ENCODE data around the gene NHP2. TPM values are rescaled to one million over a fixed set of nuclear protein-coding genes. Genes with fewer than 3 reads are reported as not detected.

Gene NHP2
- total and polyA plus RNA-seq, 9 of the 15 experiments (the other 6 are each of a cell fraction or from before 2014, with no cell fraction given), result 52.8 to 622 (median 144) TPM

- in situ Hi-C loops (cut with MboI), result no loop called here
- DNase-seq (ENCODE audit: extremely low read depth in 1 of 4, low spot score in 3 of 4) (peak; percentile 62 to 70 (median 66)), ATAC-seq (peak; percentile 94), FAIRE-seq (peak; percentile 89)
- H3K4me2 ChIP-seq (ENCODE audit: insufficient read depth, low read length), result no peak overlapping the region
- H3K9me1 ChIP-seq (ENCODE audit: control insufficient read depth, insufficient read depth, low read length), result no peaks in the 10 kb centered on the region
- 70% methylated on average over 8 of the region's 8 CpGs for WGBS (ENCODE audit: insufficient coverage, low coverage, missing lambda C conversion rate)
- no peaks in the 10 kb centered on the region for H3K36me3 ChIP-seq (ENCODE audit: control insufficient read depth, insufficient read depth, low read length)
- no peak overlapping the region for H3K9ac ChIP-seq (ENCODE audit: insufficient read depth in 1 of 2, low read depth in 2 of 2, low read length in 2 of 2)
- H4K20me1 ChIP-seq (replicated peaks; ENCODE audit: control insufficient read depth, insufficient read depth, low read length), result no peaks in the 10 kb centered on the region
- intact Hi-C loops (cut with micrococcal nuclease), result no loop called here
- ChIA-PET POLR2A (interaction anchor here (0.6 to 2.0 kb wide), 5 partner anchors 9 to 70 kb away, joined by 3 to 11 read pairs (median 5); no protein-coding TSS in a partner anchor), CTCF (ENCODE audit: low intra/inter-chr PET ratio) (no interaction called here)
- no peak overlapping the region for H3K4me3 ChIP-seq
- BruUV-seq (replicated peaks), result no TSS peak
- no peak overlapping the region for H3K27ac ChIP-seq (ENCODE audit: extremely low read depth, low read depth, low read length)
- peaks cover 5 to 16% of the 10 kb centered on the region in 2 experiments; a peak in 3 of 5 replicates for H3K27me3 ChIP-seq (ENCODE audit: control insufficient read depth in 2 of 2, insufficient read depth in 2 of 2, low read length in 2 of 2)
- no peaks in the 10 kb centered on the region; the same call in 1 of the 2 replicates for H3K9me3 ChIP-seq (replicated peaks; ENCODE audit: control insufficient read depth, insufficient read depth, low read depth, low read length)
- no peaks in the 10 kb centered on the region for H3K79me2 ChIP-seq (ENCODE audit: control insufficient read depth, insufficient read depth, low read length)
- H3K4me1 ChIP-seq (replicated peaks in 1 of 2; ENCODE audit: control insufficient read depth in 2 of 2, insufficient read depth in 2 of 2, low read length in 2 of 2), result peaks cover 0 to 8% of the 10 kb centered on the region in 2 experiments; a peak in 3 of 5 replicates
- H2AFZ ChIP-seq (ENCODE audit: low read depth, low read length), result no peak overlapping the region
- TF ChIP-seq CTCF (IDR thresholded peaks at IDR 0.05 in 2 of 3, conservative IDR thresholded peaks at IDR 0.05 in 1 of 3; ENCODE audit: insufficient read depth in 2 of 3, low read depth in 1 of 3, low read length in 3 of 3) (peak; percentile 71 to 85 (median 72)), CGGBP1 (CRISPR knock-in tag; IDR thresholded peaks at IDR 0.05) (no peak), KLF16 (IDR thresholded peaks at IDR 0.05) (peak; percentile 31; the same call in 1 of the 2 replicates), RAD21 (CRISPR knock-in tag; conservative IDR thresholded peaks at IDR 0.05 in 1 of 2, IDR thresholded peaks at IDR 0.05 in 1 of 2) (peak in 1 of 2 experiments; percentile 60; a peak in 2 of 4 replicates), YY1 (IDR thresholded peaks at IDR 0.05; ENCODE audit: borderline replicate concordance in 1 of 3, control insufficient read depth in 1 of 3, extremely low read depth in 1 of 3, insufficient read depth in 3 of 3, insufficient read length in 1 of 3, insufficient replicate concordance in 2 of 3, low read depth in 1 of 3, low read length in 2 of 3) (peak in 1 of 3 experiments; percentile 17), KLF1 (tag; IDR thresholded peaks at IDR 0.05) (no peak), MEIS2 (IDR thresholded peaks at IDR 0.05; ENCODE audit: partially characterized antibody) (peak; percentile 23), ESRRA (IDR thresholded peaks at IDR 0.05; ENCODE audit: borderline replicate concordance, low read depth) (peak; percentile 68), ZNF75A (CRISPR knock-in tag; IDR thresholded peaks at IDR 0.05) (no peak), NFE2 (IDR thresholded peaks at IDR 0.05; ENCODE audit: low read depth) (0 out of 2 replicates have a peak, but pooled peaks have one; percentile 26), CTCFL (IDR thresholded peaks at IDR 0.05; ENCODE audit: borderline replicate concordance, insufficient read depth, low read depth, low read length, poor library complexity, severe bottlenecking) (peak; percentile 66)
Measured at GRCh38 chr5:178196986-178197385, 43.3 kb upstream of the NHP2 start.

All from K562 (cell line).